ENCODE data around the gene CDHR4. TPM values are rescaled to one million over a fixed set of nuclear protein-coding genes. Genes with fewer than 3 reads are reported as not detected.
A peak's percentile ranks its signal among the peaks of the same experiment; 100 is the strongest.

Gene CDHR4
- total RNA-seq, 2 experiments from 2014 or later: 0.32 TPM; not detected in 1

DNA sequence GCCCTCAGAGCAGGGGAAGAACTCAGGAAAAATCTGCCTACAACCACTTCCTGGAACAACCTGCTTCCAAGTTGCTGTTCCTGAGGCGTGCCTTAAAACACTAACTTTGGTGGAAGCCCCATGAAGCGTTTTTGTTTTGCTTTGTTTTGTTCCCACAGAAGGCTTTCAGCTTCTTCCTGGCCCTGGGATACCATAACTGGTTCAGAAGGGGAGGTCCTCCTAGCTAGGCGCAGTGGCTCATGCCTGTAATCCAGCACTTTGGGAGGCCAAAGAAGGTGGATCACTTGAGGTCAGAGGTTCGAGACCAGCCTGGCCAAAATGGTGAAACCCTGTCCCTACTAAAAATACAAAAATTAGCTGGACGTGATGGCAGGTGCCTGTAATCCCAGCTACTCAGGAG lies 12.1 kb downstream of the CDHR4 start:
- Histone ChIP-seq H2AFZ (ENCODE audit: low read length) (peak overlapping the region; percentile 68; the same call in 1 of the 2 replicates), H4K20me1 (ENCODE audit: insufficient read depth, low read length) (no peaks in the 10 kb centered on the region), H3K36me3 (ENCODE audit: insufficient read depth, low read length) (peaks cover 17% of the 10 kb centered on the region), H3K9me2 (ENCODE audit: insufficient read depth, low read length) (no peaks in the 10 kb centered on the region), H3K4me2 (ENCODE audit: low read length) (peak overlapping the region; percentile 84), H3K27ac (ENCODE audit: low read depth, low read length, poor library complexity, severe bottlenecking) (no peak overlapping the region), H3K9me3 (ENCODE audit: low read length) (no peaks in the 10 kb centered on the region), H3K4me3 (ENCODE audit: low read depth, low read length, poor library complexity, severe bottlenecking) (no peak overlapping the region), H3K4me1 (ENCODE audit: insufficient read depth, low read length, poor library complexity, severe bottlenecking) (peaks cover 32% of the 10 kb centered on the region), H3K79me2 (ENCODE audit: insufficient read depth, low read depth, low read length) (peaks cover 18% of the 10 kb centered on the region; the same call in 1 of the 2 replicates)
- DNase-seq (ENCODE audit: low spot score): no peak
- POLR2A ChIA-PET: interaction anchor here (0.7 to 1.1 kb wide), 4 partner anchors 15 to 20 kb away, joined by 3 to 6 read pairs (median 4); partner anchors contain the start of gene INKA1
- BruUV-seq (replicated peaks): no TSS peak
- CTCF ChIA-PET (ENCODE audit: unreplicated experiment): interaction anchor here (0.9 kb wide), 1 partner anchor 19 kb away, joined by 5 read pairs; no protein-coding TSS in a partner anchor
- intact Hi-C loops (cut with micrococcal nuclease; ENCODE audit: unreplicated experiment): loop anchor here (2.0 kb wide), 1 partner anchor 63 kb away; no protein-coding TSS in a partner anchor
- no peak for TF ChIP-seq EZH2phosphoT487 (IDR thresholded peaks at IDR 0.05; ENCODE audit: borderline replicate concordance, low read depth, low read length)
- TF ChIP-seq, protein P1, sequence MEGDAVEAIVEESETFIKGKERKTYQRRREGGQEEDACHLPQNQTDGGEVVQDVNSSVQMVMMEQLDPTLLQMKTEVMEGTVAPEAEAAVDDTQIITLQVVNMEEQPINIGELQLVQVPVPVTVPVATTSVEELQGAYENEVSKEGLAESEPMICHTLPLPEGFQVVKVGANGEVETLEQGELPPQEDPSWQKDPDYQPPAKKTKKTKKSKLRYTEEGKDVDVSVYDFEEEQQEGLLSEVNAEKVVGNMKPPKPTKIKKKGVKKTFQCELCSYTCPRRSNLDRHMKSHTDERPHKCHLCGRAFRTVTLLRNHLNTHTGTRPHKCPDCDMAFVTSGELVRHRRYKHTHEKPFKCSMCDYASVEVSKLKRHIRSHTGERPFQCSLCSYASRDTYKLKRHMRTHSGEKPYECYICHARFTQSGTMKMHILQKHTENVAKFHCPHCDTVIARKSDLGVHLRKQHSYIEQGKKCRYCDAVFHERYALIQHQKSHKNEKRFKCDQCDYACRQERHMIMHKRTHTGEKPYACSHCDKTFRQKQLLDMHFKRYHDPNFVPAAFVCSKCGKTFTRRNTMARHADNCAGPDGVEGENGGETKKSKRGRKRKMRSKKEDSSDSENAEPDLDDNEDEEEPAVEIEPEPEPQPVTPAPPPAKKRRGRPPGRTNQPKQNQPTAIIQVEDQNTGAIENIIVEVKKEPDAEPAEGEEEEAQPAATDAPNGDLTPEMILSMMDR (conservative IDR thresholded peaks at IDR 0.05; ENCODE audit: low read length): no peak

DNA sequence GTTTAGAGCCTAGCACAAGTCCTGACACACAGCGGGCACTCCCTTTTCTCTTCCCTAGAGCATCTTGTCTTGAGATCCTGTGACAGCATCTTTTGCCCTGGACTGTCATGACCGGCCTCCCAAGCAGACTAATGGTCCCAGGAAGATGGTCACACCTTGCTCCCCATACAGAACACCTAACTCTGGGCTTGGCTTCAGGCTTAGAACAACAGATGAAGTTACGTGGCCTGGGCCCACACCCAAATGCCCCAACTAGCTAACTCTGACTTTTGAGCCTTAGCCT lies 12.6 kb downstream of the CDHR4 start:
- Histone ChIP-seq H3K4me2 (ENCODE audit: low read length) (peak overlapping the region; percentile 84), H3K27ac (ENCODE audit: low read depth, low read length, poor library complexity, severe bottlenecking) (no peak overlapping the region), H3K9me3 (ENCODE audit: low read length) (no peaks in the 10 kb centered on the region), H3K4me3 (ENCODE audit: low read depth, low read length, poor library complexity, severe bottlenecking) (peak overlapping the region; percentile 82), H3K9me2 (ENCODE audit: insufficient read depth, low read length) (no peaks in the 10 kb centered on the region), H4K20me1 (ENCODE audit: insufficient read depth, low read length) (no peaks in the 10 kb centered on the region), H3K36me3 (ENCODE audit: insufficient read depth, low read length) (peaks cover 21% of the 10 kb centered on the region), H3K79me2 (ENCODE audit: insufficient read depth, low read depth, low read length) (peaks cover 18% of the 10 kb centered on the region; the same call in 1 of the 2 replicates), H2AFZ (ENCODE audit: low read length) (peak overlapping the region; percentile 68; the same call in 1 of the 2 replicates), H3K4me1 (ENCODE audit: insufficient read depth, low read length, poor library complexity, severe bottlenecking) (peaks cover 32% of the 10 kb centered on the region)
- DNase-seq (ENCODE audit: low spot score): no peak
- ChIA-PET CTCF (ENCODE audit: unreplicated experiment) (interaction anchor here (0.9 kb wide), 1 partner anchor 19 kb away, joined by 5 read pairs; no protein-coding TSS in a partner anchor), POLR2A (interaction anchor here (0.7 to 1.4 kb wide), 5 partner anchors 14 to 61 kb away, joined by 3 to 6 read pairs (median 3); partner anchors contain the start of gene INKA1)
- TSS peak; percentile 98 for BruUV-seq (replicated peaks)
- TF ChIP-seq, protein P1 (conservative IDR thresholded peaks at IDR 0.05; ENCODE audit: low read length): no peak
- no peak for TF ChIP-seq EZH2phosphoT487 (IDR thresholded peaks at IDR 0.05; ENCODE audit: borderline replicate concordance, low read depth, low read length)
- intact Hi-C loops (cut with micrococcal nuclease; ENCODE audit: unreplicated experiment): loop anchor here (2.0 kb wide), 1 partner anchor 62 kb away; no protein-coding TSS in a partner anchor

Measured in OCI-LY7 (cell line).